ENCODE data around the gene NTN5.

GRCh38 chr19:48658483-48658882, 14.3 kb downstream of the NTN5 start:
- TF ChIP-seq CTCF (IDR thresholded peaks at IDR 0.05) (no peak), POLR2A (IDR thresholded peaks at IDR 0.05) (no peak)
